ENCODE results near the gene SPATA33.

The SPATA33 gene

DNA sequence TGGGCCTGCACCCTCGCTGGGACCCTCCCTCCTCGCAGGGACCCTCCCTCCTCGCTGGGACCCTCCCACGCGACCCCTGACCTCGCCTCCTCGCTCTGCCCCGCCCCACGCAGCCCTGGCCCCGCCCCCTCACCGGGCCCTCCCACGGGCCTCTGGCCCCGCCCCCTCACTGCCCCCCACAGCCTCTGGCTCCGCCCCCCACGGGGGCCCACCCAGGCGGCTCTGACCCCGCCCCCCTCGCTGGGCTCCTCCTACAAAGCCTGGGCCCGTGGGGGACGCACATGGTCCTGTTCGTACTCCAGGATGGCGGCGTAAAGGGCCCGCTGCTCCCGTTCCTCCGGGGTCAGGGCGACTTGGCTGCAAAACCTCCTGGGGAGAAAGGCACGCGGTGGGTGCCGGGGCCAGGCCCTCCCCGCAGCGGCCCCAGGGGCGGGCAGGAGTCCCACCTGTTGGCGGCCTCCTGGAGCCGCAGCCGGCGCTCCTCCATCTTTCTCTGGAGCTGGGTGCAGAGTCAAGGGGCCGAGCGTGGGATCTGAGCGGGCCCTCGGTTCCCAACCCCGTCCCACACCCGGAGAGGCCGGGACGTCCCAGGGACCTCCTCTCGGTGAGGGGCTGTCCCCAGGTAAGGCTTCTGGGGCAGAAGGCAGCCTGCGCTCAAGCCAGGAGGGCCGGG lies 54.1 kb downstream of the SPATA33 start:
- peak; percentile 80 for DNase-seq

- DNase-seq: no peak
These were observed 54.7 kb downstream of the SPATA33 start for GRCh38 chr16:89712274-89712781.

DNA sequence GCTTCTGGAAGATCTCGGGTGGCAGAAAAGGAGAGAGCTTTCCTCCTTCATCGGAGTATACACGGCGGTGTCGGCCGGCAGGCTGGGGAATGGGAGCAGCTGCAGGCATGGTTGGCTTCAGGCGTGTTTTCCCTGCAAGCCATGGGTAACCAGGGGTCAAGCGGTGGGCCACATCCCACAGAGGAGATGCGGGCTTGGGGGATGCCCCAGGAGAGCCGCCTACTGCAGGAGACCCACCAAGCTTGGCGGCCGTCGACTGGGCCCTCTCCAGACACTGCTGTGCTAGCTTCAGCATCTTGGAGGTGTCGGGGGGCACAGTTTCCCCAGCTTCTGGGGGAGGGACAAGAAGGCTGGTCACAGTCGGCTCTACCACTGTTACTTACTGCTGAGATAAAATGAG lies 58.9 kb downstream of the SPATA33 start:
- DNase-seq: no peak

GRCh38 chr16:89716916-89717687 lies 59.5 kb downstream of the SPATA33 start:
- no peak for DNase-seq

DNA sequence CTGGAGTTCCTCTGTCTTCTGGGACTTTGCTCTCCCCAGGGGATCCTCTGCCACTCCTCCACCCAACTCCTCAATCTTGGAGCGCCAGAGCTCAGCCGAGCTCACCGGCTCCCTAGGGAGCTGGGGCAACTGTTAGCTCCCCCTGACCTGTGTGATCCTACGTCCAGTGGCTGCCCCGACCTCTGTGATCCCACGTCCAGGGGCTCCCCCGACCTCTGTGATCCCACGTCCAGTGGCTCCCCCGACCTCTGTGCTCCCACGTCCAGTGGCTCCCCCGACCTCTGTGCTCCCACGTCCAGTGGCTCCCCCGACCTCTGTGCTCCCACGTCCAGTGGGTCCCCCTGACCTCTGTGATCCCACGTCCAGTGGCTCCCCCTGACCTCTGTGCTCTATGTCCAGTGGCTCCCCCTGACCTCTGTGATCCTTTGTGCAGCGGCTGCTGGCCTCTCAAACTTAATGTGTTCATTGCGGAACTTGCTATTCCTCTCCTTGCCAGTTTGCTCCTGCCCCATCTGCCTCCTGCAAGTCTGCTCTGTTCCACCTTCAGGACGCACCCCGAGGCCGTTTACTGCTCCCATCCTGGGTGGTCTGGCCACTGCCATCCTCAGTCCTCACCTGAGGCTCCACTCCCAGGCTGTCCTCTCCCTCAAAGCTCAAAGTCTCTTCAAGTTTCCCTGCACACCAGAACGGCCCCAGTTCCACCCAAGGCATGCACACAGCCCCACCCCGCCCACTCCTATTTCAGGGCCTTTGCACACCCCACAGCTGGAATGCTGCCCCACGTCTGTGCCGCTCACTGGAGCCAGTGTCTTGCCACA lies 60.3 kb downstream of the SPATA33 start:
- DNase-seq: no peak
